HL-60 (cell line): ENCODE measurements around the gene MYOF.

Experiments
- DNase-seq, 2 experiments: peaks; one replicate each; pipeline ENCODE4 v3.0.0-alpha.2; 2010 to 2020; ENCODE audit warnings: low read depth in 1 of 2, low spot score in 1 of 2
- H3K27ac ChIP-seq: fragments of 250-450 bp; sonication (Bioruptor Pico); replicated peaks from 2 replicates; pipeline ENCODE4 v1.5.1; 2020; ENCODE audit warnings: mild to moderate bottlenecking, moderate library complexity
- H3K27me3 ChIP-seq: fragments of 250-450 bp; sonication (Bioruptor Pico); 2 replicates; pipeline ENCODE4 v1.5.1; 2021; ENCODE audit warnings: mild to moderate bottlenecking, moderate library complexity; ENCODE audit not compliant: insufficient read depth, poor library complexity, severe bottlenecking
- H3K4me3 ChIP-seq: replicated peaks from 2 replicates; pipeline ENCODE4 v1.5.1; 2011; ENCODE audit warnings: mild to moderate bottlenecking, control low read depth, low read length; ENCODE audit not compliant: insufficient read depth
- CTCF ChIP-seq: IDR thresholded peaks from one replicate; pipeline ENCODE4 v1.5.1; 2011; ENCODE audit warnings: low read length, control low read depth, inconsistent platforms; ENCODE audit not compliant: insufficient read depth
- GABPA ChIP-seq: IDR thresholded peaks from 2 replicates; pipeline ENCODE4 v1.6.1; 2012; ENCODE audit warnings: low read depth
- POLR2AphosphoS5 ChIP-seq: IDR thresholded peaks from 2 replicates; pipeline ENCODE4 v1.6.1; 2012; ENCODE audit warnings: low read depth
- REST ChIP-seq: IDR thresholded peaks from 2 replicates; pipeline ENCODE4 v1.6.1; 2012; ENCODE audit warnings: low read depth; ENCODE audit not compliant: insufficient replicate concordance
- SPI1 ChIP-seq: IDR thresholded peaks from 2 replicates; pipeline ENCODE4 v1.6.1; 2012; ENCODE audit warnings: low read depth, mild to moderate bottlenecking, borderline replicate concordance

MYOF gene

GRCh38 chr10:93425861-93426260 is 56.3 kb downstream of the MYOF start:
- TF ChIP-seq REST (no peak), SPI1 (no peak), POLR2AphosphoS5 (no peak), GABPA (no peak), CTCF (no peak)
- Histone ChIP-seq H3K27ac (no peak overlapping the region), H3K4me3 (no peak overlapping the region), H3K27me3 (no peaks in the 10 kb centered on the region)
- no peak for DNase-seq

- TF ChIP-seq GABPA (no peak), POLR2AphosphoS5 (no peak), CTCF (no peak), REST (no peak), SPI1 (no peak)
- no peaks in the 10 kb centered on the region for H3K27me3 ChIP-seq
- no peak overlapping the region for H3K27ac ChIP-seq
- H3K4me3 ChIP-seq, result no peak overlapping the region
- DNase-seq, result no peak
Measured at GRCh38 chr10:93422118-93422517, 60.0 kb downstream of the MYOF start.

GRCh38 chr10:93420944-93421825 is 60.9 kb downstream of the MYOF start:
- DNase-seq, result no peak
- H3K27me3 ChIP-seq, result no peaks in the 10 kb centered on the region
- H3K27ac ChIP-seq, result no peak overlapping the region
- no peak overlapping the region for H3K4me3 ChIP-seq
- TF ChIP-seq REST (no peak), GABPA (no peak), POLR2AphosphoS5 (no peak), CTCF (no peak), SPI1 (no peak)
